PC-3 (cell line): Measurements from ENCODE around the gene UNC13A. TPM values are rescaled to one million over a fixed set of nuclear protein-coding genes. Genes with fewer than 3 reads are reported as not detected.
"Not testable (repeated sequence)": the region's sequence is repeated elsewhere in the genome, so short reads cannot be mapped to it uniquely, and the experiment has no call there.

ENCODE experiments used
- ATAC-seq: fragments of 200-7000 bp; cut with Tn5 transposase; 2 replicates; pipeline ENCODE4 v1.9.1; 2020; ENCODE audit warnings: mild to moderate bottlenecking, moderate library complexity
- BruUV-seq: library from RNA; stranded (reverse); fragments of 400-500 nt; replicated peaks from 2 replicates; lab custom pipeline; 2021; lab: Mats Ljungman, UMichigan
- CTCF ChIA-PET: fragments of 300-600 bp; sonication (Branson Sonifier 250); formaldehyde crosslinking; loops from one replicate; lab custom pipeline; 2022; ENCODE audit warnings: antibody characterized with exemption; lab: Charles Lee
- POLR2A ChIA-PET: fragments of 300-600 bp; sonication (Branson Sonifier 250); formaldehyde crosslinking; loops from one replicate; lab custom pipeline; 2022; ENCODE audit warnings: antibody characterized with exemption; ENCODE audit not compliant: unreplicated experiment; lab: Charles Lee
- DNase-seq: peaks from one replicate; pipeline ENCODE4 v3.0.0-alpha.2; 2015
- H2AFZ ChIP-seq: fragments of 300-600 bp; sonication (generic); 2 replicates; pipeline ENCODE4 v1.6.0; 2016; ENCODE audit warnings: antibody characterized with exemption, low read length
- H3F3A ChIP-seq: fragments of 300-600 bp; sonication (generic); one replicate; pipeline ENCODE4 v1.6.0; 2017; ENCODE audit warnings: antibody characterized with exemption, low read length, control low read depth, mild to moderate bottlenecking; ENCODE audit not compliant: unreplicated experiment
- H3K27ac ChIP-seq: fragments of 300-600 bp; sonication (generic); 2 replicates; pipeline ENCODE4 v1.5.1; 2016; ENCODE audit warnings: mild to moderate bottlenecking, low read length
- H3K27me3 ChIP-seq: fragments of 300-600 bp; sonication (generic); 2 replicates; pipeline ENCODE4 v1.6.1; 2016; ENCODE audit warnings: low read length, mixed read lengths
- H3K36me3 ChIP-seq: fragments of 300-600 bp; sonication (generic); 2 replicates; pipeline ENCODE4 v1.6.1; 2016; ENCODE audit warnings: low read depth, mixed run types, low read length, mixed read lengths
- H3K4me1 ChIP-seq: fragments of 300-600 bp; sonication (generic); 2 replicates; pipeline ENCODE4 v1.5.1; 2016; ENCODE audit warnings: low read length; ENCODE audit not compliant: insufficient read depth
- H3K4me2 ChIP-seq: fragments of 300-600 bp; sonication (generic); 2 replicates; pipeline ENCODE4 v1.6.0; 2016; ENCODE audit warnings: low read length
- H3K4me3 ChIP-seq: fragments of 300-600 bp; sonication (generic); 2 replicates; pipeline ENCODE4 v1.5.1; 2016; ENCODE audit warnings: mild to moderate bottlenecking, low read length, mixed read lengths
- H3K79me2 ChIP-seq: fragments of 300-600 bp; sonication (generic); 2 replicates; pipeline ENCODE4 v1.6.1; 2017; ENCODE audit warnings: low read length, mixed read lengths
- H3K9ac ChIP-seq: fragments of 300-600 bp; sonication (generic); 2 replicates; pipeline ENCODE4 v1.6.0; 2016; ENCODE audit warnings: mild to moderate bottlenecking, low read length
- H3K9me2 ChIP-seq: fragments of 300-600 bp; sonication (generic); replicated peaks from 2 replicates; pipeline ENCODE4 v1.6.1; 2016; ENCODE audit warnings: mixed run types, low read length, mixed read lengths
- H3K9me3 ChIP-seq: fragments of 300-600 bp; sonication (generic); 2 replicates; pipeline ENCODE4 v1.6.1; 2016; ENCODE audit warnings: low read length, mixed read lengths
- H4K20me1 ChIP-seq: fragments of 300-600 bp; sonication (generic); 2 replicates; pipeline ENCODE4 v1.6.1; 2016; ENCODE audit warnings: low read length, mixed read lengths
- EZH2 ChIP-seq: fragments of 300-600 bp; sonication (generic); IDR thresholded peaks from one replicate; pipeline ENCODE4 v1.6.1; 2017; ENCODE audit warnings: antibody characterized with exemption, mild to moderate bottlenecking, low read length; ENCODE audit not compliant: unreplicated experiment
- EZH2phosphoT487 ChIP-seq: fragments of 300-600 bp; sonication (generic); IDR thresholded peaks from 2 replicates; pipeline ENCODE4 v1.6.1; 2018; ENCODE audit warnings: mild to moderate bottlenecking, antibody characterized with exemption, low read length, borderline replicate concordance
- intact Hi-C: fragments of 100-400 bp; cut with micrococcal nuclease; formaldehyde crosslinking; loops from 2 replicates; pipeline ENCODE4 v1.9.0; 2023
- total RNA-seq: library from RNA; depleted of rRNA; stranded (reverse); fragments of >200 nt; gene quantifications from 2 replicates; pipeline ENCODE4 v1.2.3, GENCODE V29; 2014
- TF ChIP-seq, protein P1 (sequence below): fragments of 300-600 bp; sonication (generic); conservative IDR thresholded peaks from 2 replicates; pipeline ENCODE4 v1.5.1; 2017; ENCODE audit warnings: antibody characterized with exemption, low read depth, mild to moderate bottlenecking, low read length

The UNC13A gene
- total RNA-seq, 1 experiment from 2014 or later, result not detected

- Histone ChIP-seq H4K20me1 (no peaks in the 10 kb centered on the region), H3K4me1 (no peaks in the 10 kb centered on the region), H3F3A (no peaks in the 10 kb centered on the region), H3K9me2 (no peaks in the 10 kb centered on the region), H3K9me3 (no peaks in the 10 kb centered on the region), H3K4me3 (no peak overlapping the region), H3K4me2 (no peak overlapping the region), H3K9ac (no peak overlapping the region), H3K79me2 (no peaks in the 10 kb centered on the region), H3K27me3 (no peaks in the 10 kb centered on the region), H3K27ac (no peak overlapping the region), H2AFZ (no peak overlapping the region), H3K36me3 (peaks cover 38% of the 10 kb centered on the region)
- ChIA-PET CTCF (no interaction called here), POLR2A (no interaction called here)
- intact Hi-C loops, result no loop called here
- TF ChIP-seq EZH2phosphoT487, result no peak
- TF ChIP-seq, protein P1, sequence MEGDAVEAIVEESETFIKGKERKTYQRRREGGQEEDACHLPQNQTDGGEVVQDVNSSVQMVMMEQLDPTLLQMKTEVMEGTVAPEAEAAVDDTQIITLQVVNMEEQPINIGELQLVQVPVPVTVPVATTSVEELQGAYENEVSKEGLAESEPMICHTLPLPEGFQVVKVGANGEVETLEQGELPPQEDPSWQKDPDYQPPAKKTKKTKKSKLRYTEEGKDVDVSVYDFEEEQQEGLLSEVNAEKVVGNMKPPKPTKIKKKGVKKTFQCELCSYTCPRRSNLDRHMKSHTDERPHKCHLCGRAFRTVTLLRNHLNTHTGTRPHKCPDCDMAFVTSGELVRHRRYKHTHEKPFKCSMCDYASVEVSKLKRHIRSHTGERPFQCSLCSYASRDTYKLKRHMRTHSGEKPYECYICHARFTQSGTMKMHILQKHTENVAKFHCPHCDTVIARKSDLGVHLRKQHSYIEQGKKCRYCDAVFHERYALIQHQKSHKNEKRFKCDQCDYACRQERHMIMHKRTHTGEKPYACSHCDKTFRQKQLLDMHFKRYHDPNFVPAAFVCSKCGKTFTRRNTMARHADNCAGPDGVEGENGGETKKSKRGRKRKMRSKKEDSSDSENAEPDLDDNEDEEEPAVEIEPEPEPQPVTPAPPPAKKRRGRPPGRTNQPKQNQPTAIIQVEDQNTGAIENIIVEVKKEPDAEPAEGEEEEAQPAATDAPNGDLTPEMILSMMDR, result no peak
- no peak for TF ChIP-seq EZH2
- no TSS peak for BruUV-seq
- ATAC-seq (no peak), DNase-seq (no peak)
Measured at GRCh38 chr19:17575871-17576757, 112.0 kb downstream of the UNC13A start.

DNA sequence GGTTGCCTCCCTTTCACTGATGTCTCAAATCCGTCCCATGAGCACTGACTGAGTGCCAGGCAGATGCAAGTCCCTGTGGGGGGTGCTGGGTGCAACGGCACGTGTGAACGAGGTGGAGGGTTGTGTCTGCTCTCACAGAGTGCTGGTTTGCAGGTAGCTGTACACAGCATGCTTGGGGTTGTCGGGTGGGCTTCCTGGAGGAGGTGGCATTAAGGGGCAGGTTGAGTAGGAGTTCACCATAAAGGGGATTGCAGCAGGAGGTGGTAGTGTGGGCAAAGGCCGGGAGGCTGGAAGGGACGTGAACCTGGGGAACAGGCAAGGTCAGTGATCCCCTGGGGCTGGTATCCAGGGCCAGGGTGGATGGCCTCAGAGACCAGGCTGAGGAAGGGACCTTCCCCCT is 115.5 kb downstream of the UNC13A start:
- TF ChIP-seq, protein P1, result no peak
- TF ChIP-seq EZH2phosphoT487, result no peak
- no peak for TF ChIP-seq EZH2
- intact Hi-C loops, result no loop called here
- no peak overlapping the region for H3K9ac ChIP-seq
- H3K9me3 ChIP-seq, result no peaks in the 10 kb centered on the region
- no peaks in the 10 kb centered on the region for H3K79me2 ChIP-seq
- H3K4me2 ChIP-seq, result no peak overlapping the region
- peaks cover 38% of the 10 kb centered on the region; the same call in 1 of the 2 replicates for H3K36me3 ChIP-seq
- DNase-seq, result no peak
- H3K9me2 ChIP-seq, result no peaks in the 10 kb centered on the region
- ChIA-PET CTCF (no interaction called here), POLR2A (no interaction called here)
- BruUV-seq, result no TSS peak
- no peak overlapping the region for H3K27ac ChIP-seq
- no peaks in the 10 kb centered on the region for H3F3A ChIP-seq
- H2AFZ ChIP-seq, result no peak overlapping the region
- H4K20me1 ChIP-seq, result no peaks in the 10 kb centered on the region
- no peaks in the 10 kb centered on the region for H3K4me1 ChIP-seq
- ATAC-seq, result no peak
- no peak overlapping the region for H3K4me3 ChIP-seq
- no peaks in the 10 kb centered on the region for H3K27me3 ChIP-seq

DNA sequence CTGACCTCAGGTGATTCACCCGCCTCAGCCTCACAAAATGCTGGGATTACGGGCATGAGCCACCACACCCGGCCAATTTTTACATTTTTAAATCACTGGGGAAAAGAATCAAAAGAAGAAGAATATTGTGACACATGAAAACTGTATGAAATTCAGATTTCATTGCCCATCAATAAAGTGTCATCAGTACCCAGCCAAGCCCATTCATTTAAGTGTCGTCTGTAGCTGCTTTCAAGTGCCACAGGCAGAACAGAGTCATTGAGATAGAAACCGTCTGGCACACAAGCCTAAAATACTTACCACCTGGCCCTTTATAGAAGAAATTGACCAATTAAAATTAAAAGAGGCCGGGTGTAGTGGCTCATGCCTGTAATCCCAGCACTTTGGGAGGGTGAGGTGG is 117.4 kb downstream of the UNC13A start:
- no TSS peak for BruUV-seq
- no peak for ATAC-seq
- intact Hi-C loops, result no loop called here

GRCh38 chr19:17570291-17570690 is 117.9 kb downstream of the UNC13A start:
- H3K4me2 ChIP-seq, BruUV-seq, H3K4me3 ChIP-seq, H3K4me1 ChIP-seq, CTCF ChIA-PET, DNase-seq, H3F3A ChIP-seq, H4K20me1 ChIP-seq, H3K9me2 ChIP-seq, H3K27me3 ChIP-seq, H3K79me2 ChIP-seq, H3K9ac ChIP-seq, POLR2A ChIA-PET, H3K27ac ChIP-seq, H3K9me3 ChIP-seq, ATAC-seq, intact Hi-C loops, H2AFZ ChIP-seq: not testable (repeated sequence)
- H3K36me3 ChIP-seq, result peaks cover 29% of the 10 kb centered on the region; the same call in 1 of the 2 replicates

More for the DNA sequence above, 117.4 kb downstream of the UNC13A start:
- no peak overlapping the region for H3K4me2 ChIP-seq
- no peak for TF ChIP-seq EZH2phosphoT487
- TF ChIP-seq, protein P1, result no peak
- TF ChIP-seq EZH2, result no peak
- H3K79me2 ChIP-seq, result no peaks in the 10 kb centered on the region
- no peaks in the 10 kb centered on the region for H3K9me2 ChIP-seq
- H3K9ac ChIP-seq, result no peak overlapping the region
- ChIA-PET POLR2A (no interaction called here), CTCF (no interaction called here)
- no peak overlapping the region for H3K27ac ChIP-seq
- H3K27me3 ChIP-seq, result no peaks in the 10 kb centered on the region
- no peak overlapping the region for H2AFZ ChIP-seq
- H3K4me3 ChIP-seq, result no peak overlapping the region
- peaks cover 32% of the 10 kb centered on the region; the same call in 1 of the 2 replicates for H3K36me3 ChIP-seq
- no peak for DNase-seq
- H3K4me1 ChIP-seq, result no peaks in the 10 kb centered on the region
- no peaks in the 10 kb centered on the region for H4K20me1 ChIP-seq
- no peaks in the 10 kb centered on the region for H3K9me3 ChIP-seq
- no peaks in the 10 kb centered on the region for H3F3A ChIP-seq
